Right forelimb (tissue), 1 donor: ENCODE measurements around the gene REC8.

Experiments
- DNase-seq: peaks from one replicate; pipeline ENCODE4 v3.0.0-alpha.2; 2018

Gene REC8

DNA sequence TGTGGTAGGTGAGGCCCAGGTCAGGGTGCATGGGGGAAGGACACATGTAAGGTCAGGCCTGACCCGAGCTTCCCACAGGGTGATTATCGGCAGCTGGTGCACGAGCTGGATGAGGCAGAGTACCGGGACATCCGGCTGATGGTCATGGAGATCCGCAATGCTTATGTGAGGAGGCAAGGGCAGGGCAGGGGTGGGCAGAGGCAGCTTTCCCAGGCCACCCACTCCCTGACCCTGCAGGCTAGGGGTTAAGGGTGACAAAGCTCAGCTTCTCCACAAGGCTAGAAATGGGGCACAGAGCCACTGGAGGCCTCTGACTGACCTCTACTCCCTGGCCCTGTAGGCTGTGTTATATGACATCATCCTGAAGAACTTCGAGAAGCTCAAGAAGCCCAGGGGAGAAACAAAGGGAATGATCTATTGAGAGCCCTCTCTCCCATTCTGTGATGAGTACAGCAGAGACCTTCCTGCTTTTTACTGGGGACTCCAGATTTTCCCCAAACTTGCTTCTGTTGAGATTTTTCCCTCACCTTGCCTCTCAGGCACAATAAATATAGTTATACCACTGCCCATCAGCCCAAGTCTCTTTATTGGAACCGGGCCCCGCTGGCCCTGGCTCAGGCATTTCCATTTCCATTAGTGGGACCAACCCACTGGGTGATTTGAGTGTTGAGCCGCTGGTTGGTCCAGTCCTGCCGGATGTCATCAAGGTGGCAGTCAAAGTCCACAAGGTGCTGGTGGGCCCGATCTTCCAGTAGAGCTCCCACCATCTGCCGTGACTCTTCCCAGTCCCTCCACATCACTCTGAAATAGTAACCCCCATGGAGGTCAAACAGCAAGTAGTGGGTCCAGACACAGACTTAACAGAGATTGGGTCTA is 33.2 kb upstream of the REC8 start:
- DNase-seq = no peak

DNA sequence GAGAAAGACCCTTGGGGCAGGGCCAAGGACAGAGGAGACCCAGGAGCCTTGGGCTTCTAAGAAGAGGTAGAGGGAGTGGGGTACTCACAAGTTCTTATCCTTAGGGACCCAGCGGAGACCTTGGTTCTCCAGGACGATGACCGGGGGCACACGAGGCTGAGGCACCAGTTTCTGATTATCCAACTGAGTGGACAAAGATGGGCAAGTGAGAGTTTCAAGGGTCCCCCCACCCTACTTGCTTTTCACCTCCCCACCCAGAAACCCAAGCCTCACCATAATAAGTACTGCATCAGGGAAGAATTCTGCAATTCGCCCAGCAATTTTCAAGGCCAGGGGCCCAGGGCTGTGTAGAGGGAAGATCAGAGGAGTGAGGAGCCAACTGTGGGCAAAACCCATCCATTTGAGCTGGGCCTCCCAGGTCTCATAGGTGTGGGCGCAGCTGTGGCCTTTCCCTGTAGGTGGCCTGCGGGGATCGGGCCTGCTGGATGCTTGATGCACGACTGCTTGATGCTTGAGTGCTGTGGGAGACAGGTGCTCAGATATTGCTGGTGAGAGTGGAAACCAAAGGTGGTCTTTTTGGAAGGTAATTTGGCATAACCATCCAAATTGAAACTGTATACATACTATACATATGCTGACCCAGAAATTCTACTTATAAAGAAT is 32.5 kb upstream of the REC8 start:
- no peak for DNase-seq

DNA sequence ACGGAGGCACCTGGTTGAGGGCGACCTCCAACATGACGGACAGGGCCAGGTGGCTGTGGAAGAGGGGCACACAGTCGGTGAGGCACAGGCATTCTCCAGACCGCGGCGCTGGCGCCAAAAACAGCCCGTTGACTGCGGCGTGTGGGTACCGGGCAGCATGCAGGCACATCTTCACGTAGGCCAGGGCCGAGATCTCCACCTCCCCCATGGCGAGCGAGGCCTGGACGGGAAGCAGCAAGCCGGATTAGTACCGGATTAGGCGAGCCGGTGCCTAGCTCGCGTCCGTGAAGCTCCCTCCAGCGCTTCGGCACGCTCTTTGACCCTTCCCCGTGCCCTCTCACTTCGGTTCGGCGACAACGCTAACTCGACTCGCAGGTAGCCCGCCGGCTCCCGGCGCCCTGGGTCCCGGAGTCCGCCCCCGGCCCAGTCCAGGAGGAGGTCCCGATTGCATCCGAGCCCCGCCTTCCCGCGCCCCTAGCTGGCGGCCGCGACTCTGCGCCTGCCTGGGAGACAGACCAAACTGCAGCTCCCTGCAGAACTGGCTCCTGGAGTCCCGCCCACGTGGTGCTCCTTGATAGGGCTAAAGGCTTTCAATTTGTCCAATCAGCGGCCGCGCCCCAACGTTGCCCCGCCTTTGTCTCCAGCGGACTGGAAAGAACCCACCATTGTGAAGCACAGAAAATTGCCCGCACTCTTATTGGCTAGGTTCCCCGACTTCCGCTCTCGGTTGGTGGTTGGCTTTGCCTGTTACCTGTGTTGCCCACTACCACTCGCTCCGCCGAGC is 30.6 kb upstream of the REC8 start, which contains the start of gene EMC9:
TSS of gene EMC9 (minus strand) at position 495 of the 784 bp plus-strand sequence. CDS start at position 208, 287 bp downstream.
- DNase-seq = peak; percentile 99

DNA sequence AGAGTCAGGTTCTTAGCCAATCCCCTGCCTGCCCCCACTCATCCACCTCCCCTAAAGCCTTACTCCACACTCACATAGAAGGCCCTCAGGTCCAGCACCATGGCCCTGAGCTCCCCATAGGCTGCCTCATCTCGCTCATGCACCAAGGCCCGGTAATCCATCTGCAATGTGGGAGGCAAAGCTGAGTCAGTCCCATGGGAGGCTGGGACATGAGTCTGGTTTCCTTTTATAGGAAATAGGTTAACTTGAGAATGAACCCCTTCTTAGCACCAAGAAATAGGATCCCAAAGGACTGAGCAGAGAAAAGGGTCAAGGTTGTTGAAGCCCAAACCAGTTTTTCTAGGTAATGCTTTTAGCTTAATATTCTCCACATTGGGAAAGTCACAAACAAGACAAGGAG is 28.4 kb upstream of the REC8 start:
- no peak for DNase-seq

DNA sequence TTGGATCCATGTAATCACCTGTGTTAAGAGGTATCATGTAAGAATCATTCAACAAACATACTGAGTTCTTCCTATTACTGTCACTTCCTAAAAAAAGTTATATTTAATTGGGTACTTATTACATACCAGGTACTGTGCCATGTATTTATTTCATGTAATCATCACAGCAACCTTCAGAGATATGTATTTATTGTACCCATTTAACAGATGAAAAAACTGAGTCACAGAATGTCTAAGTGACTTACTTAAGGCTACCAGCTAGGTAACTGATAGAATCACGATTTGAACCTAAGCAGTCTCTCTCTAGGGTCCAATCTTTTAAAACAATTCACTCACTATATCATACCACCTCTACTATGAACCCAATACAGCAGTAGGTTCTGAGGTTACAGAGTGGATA is 27.4 kb upstream of the REC8 start:
- no peak for DNase-seq

DNA sequence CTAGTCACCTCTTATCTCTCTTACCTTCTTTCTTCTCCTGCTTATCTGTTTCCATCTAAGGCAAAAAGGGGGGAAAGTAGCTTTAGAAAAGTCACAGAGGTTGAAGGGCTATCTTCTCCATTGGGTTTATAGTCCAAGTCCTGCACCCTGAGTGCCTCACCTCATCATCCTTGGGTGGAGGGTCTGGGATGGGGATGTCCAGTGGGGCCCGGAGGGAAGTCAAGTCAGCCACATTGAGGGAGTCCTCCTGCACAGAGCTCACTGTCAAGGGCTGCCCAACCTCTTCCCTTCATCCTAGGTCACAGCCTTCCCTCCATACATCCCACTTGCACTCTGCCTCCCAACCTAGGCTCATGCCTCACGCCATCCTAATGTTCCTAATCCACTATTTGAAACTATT is 26.7 kb upstream of the REC8 start:
- no peak for DNase-seq

GRCh38 chr14:24145690-24146452 is 26.0 kb upstream of the REC8 start:
- DNase-seq = no peak

DNA sequence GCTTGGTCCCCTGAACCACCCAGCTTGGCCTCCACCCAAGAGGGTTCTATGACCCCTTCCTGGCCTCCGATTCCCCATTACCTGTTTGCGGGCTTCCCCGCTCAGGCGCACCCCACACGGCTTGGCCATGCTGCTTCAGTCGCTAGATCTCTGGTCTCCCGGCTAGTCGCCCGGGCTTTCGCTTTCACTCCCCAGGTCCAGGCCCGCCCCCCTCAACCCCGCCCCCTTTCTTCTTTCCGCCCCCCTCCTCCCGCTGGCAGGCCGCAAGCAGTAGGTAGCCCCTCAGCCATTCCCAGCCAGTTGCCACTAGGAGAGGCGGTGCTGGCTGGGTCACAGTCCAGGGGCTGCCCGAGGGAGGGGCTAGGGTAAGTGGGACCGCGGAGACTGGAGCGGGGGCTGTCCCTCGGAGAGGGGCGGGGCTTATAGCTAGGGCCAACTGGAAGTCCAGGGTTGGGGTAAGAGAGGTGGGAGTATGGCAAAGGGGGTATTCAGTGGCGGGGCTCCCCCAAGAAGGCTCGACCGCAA is 25.4 kb upstream of the REC8 start, which contains the start of gene PSME2:
TSS of gene PSME2 (minus strand) at position 158 of the 525 bp plus-strand sequence. CDS start at position 129, 29 bp downstream.
- peak; percentile 94 for DNase-seq

GRCh38 chr14:24146978-24147760 is 24.7 kb upstream of the REC8 start, which contains the start of gene RNF31:
Gene RNF31 (plus strand): TSS chr14:24147498. CDS start chr14:24147699, 201 bp downstream.
- DNase-seq = peak; percentile 97

DNA sequence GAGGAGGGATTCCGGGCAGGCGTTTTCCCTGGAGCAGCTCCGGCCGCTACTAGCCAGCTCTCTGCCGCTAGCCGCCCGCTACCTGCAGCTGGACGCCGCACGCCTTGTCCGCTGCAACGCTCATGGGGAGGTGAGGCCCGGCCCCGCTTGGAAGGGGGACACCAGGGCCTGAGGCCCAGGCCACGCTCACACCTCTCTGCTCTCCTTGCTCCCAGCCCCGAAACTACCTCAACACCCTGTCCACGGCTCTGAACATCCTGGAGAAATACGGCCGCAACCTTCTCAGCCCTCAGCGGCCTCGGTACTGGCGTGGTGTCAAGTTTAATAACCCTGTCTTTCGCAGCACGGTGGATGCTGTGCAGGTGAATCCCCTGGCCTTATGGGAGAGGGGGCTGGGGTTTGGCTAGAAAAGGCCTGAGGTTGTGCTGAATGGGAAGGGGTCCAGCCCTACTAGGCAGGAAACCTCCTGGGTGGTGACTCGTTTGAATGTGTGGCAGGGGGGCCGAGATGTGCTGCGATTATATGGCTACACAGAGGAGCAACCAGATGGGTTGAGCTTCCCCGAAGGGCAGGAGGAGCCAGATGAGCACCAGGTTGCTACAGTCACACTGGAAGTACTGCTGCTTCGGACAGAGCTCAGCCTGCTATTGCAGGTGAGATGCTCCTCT is 24.0 kb upstream of the REC8 start:
- no peak for DNase-seq

DNA sequence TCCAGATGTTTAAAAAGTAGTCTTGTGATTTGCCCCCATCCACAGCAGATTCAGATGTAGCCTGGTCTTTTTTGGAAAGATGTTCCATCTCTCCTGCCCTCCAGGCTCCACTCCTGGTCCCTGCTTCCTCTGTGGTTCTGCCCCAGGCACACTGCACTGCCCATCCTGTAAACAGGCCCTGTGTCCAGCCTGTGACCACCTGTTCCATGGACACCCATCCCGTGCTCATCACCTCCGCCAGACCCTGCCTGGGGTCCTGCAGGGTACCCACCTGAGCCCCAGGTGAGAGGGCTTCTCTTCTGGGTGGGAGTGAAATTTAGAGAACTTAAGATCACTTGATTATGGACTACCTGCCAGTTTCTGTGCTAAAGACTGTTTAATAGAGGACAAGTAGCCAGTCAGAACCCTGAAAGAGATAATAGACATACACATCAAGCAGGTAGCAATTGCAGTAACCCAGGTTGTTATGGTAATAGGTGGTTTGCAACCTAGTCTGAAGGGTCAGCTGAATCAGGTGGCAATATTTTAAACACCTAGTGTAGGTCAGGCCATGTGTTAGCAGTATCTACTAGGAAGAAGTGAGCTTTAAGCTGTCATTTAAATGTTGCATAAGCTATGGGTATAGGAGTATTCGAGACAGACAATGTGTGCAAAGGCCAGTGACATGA is 22.4 kb upstream of the REC8 start:
- DNase-seq = no peak

- DNase-seq = no peak
Observed at GRCh38 chr14:24150061-24150460, 21.8 kb upstream of the REC8 start.

DNA sequence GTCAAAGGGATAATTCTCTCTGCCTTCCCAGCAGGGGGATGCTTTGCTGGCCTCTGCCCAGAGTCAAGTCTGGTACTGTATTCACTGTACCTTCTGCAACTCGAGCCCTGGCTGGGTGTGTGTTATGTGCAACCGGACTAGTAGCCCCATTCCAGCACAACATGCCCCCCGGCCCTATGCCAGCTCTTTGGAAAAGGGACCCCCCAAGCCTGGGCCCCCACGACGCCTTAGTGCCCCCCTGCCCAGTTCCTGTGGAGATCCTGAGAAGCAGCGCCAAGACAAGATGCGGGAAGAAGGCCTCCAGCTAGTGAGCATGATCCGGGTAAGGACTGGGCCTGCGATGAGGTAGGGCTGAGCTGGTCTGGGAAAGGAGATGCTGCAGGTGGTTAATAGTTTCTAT is 21.3 kb upstream of the REC8 start:
- DNase-seq = no peak

DNA sequence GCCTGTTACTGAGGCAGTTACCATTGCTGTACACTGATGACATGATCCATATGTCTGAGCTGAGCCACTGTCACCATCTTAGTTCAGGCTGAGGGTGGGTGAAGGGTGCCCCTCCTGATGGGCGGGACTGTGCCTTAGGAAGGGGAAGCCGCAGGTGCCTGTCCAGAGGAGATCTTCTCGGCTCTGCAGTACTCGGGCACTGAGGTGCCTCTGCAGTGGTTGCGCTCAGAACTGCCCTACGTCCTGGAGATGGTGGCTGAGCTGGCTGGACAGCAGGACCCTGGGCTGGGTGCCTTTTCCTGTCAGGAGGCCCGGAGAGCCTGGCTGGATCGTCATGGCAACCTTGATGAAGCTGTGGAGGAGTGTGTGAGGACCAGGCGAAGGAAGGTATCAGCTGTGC is 20.9 kb upstream of the REC8 start:
- no peak for DNase-seq

DNA sequence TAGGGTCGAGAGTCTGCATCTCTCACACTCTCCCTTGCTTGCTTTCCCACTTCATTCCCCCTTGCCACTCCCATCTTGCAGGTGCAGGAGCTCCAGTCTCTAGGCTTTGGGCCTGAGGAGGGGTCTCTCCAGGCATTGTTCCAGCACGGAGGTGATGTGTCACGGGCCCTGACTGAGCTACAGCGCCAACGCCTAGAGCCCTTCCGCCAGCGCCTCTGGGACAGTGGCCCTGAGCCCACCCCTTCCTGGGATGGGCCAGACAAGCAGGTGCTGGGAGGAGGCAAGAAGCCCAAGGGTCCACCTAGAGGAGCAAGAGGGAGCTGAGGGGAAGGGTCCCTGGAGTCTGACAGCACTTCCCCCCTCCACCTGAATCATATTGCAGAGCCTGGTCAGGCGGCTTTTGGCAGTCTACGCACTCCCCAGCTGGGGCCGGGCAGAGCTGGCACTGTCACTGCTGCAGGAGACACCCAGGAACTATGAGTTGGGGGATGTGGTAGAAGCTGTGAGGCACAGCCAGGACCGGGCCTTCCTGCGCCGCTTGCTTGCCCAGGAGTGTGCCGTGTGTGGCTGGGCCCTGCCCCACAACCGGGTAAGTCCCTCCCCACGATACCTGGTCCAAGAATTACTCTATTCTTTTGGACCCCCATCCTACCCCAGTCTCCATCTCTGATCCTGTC is 20.3 kb upstream of the REC8 start:
- DNase-seq = no peak

- DNase-seq = no peak
Observed at GRCh38 chr14:24155100-24155499, 16.8 kb upstream of the REC8 start.

DNA sequence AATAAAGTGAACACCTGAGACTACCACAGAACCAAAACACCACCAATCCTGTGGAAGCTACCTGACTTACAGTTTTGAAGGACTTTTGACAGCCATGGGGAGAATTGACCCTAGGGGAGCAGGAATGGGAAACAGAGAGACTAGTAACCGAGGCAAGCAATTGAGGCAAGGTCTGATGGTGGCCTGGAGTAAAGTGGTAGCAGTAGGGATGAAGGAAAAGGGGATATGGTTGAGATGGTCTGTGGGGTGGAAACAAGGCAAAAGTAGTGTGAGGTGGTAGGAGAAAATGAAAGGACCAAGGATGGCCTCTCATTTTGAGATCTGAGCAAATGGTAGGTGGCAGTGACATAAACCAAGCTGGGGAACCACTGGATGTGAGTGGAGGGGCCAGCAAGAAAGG is 15.0 kb upstream of the REC8 start:
- DNase-seq = no peak

DNA sequence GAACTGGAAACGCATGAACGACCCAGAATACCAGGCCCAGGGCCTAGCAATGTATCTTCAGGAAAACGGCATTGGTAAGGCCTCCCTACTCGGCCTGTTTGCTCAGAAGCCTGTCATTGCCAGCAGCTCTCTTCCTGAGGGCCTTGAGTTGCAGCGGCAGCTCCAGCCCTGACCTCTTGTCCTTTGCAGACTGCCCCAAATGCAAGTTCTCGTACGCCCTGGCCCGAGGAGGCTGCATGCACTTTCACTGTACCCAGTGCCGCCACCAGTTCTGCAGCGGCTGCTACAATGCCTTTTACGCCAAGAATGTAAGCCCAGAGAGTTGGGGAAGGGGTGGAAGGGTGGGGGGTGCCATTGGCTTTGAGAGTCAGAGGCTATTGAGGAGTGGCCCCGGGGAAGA is 14.5 kb upstream of the REC8 start:
- DNase-seq = no peak

- DNase-seq = no peak
Observed at GRCh38 chr14:24159777-24160498, 11.9 kb upstream of the REC8 start.
